IPS-NIHi11 (cell line): ENCODE data around the gene RHBDF2.
A peak's percentile ranks its signal among the peaks of the same experiment; 100 is the strongest.
"Not testable (repeated sequence)": the region's sequence is repeated elsewhere in the genome, so short reads cannot be mapped to it uniquely, and the experiment has no call there.

ENCODE experiments used
- DNase-seq: peaks from one replicate; pipeline ENCODE4 v3.0.0; 2012; ENCODE audit warnings: mixed read lengths, low spot score

The RHBDF2 gene

DNA sequence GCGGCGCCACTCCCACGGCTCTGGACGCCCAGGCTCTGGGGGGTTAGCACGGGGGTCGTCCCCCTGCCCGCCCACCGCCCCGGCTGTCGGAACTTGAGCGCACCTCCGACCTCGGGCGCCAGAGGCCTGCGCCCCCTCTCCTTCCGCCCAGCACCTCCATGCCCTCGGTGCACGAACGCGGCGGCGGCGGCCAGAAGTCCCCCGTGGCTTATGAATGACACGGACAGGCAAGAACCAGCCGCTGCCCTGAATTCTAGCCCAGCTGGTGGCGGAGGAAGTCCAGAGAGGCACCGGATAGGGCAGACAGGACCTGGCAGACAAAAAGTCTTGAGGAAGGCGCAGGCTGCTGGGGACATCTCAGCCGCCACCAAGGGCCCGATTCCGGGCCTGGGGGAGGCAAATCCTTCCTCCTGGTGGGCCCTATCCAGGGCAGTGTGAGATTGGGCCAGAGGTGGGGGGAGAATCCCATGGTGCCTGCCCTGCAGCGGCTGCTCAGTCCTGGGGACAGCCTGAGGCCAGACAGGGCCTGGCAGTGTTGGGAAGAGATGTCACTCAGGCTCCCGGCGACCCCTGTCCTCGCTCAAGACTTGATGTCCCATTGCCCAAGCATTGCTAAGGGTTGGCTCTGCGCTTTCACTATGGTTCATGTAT is 37.2 kb upstream of the RHBDF2 start:
- DNase-seq: no peak

DNA sequence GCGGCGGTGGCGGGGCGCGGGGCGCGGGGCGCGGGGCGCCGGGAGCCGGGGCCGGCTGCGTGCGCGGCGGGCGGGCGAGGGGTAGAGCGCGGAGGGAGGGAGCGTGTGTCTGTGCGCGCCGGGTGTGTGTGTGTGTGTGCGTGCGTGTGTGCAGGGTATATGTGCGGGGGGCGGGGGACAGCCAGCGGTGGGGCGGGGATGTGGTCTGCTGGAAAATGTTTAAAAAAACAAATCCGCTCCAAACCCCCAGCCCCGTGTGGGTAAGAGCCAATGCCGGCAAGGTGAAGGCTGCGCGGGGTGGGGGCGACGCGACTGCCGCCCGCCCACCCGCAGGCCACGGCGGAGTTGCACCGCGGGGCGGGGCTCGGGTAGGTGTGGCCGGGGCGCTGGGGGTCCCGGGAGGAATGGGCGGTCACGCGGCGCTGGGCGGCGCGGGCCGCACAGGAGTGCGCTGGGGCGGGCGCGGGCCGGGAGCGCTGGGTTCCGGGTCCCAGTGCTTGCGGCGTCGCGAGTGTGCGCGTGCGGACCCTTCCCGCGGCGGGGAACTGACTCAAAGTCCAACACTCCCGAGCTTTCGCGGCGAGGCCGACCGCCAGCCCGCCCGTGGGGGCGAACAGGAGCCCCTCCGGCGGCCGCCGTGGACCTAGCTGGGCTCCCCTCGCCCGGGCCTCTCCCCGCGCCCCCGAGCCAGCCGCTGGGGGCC is 36.5 kb upstream of the RHBDF2 start, which contains the start of gene CYGB:
Gene CYGB (minus strand): TSS at position 132 of the 703 bp plus-strand sequence. CDS start 167 bp downstream, outside the sequence.
- DNase-seq: peak; percentile 56

DNA sequence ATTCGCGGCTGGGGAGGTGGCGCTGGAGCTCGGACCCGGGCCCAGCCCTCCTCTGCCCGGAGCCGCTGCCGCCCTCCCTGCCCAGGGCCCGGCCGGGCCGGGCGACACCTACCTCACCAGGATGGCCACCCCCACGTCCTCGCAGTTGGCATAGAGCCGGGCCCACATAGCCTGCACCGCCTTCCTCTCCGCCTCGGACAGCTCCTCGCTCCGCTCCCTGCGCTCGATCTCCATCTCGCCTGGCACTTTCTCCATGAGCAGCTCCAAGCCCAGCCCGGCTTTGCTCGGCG is 36.0 kb upstream of the RHBDF2 start:
- peak; percentile 70 for DNase-seq

DNA sequence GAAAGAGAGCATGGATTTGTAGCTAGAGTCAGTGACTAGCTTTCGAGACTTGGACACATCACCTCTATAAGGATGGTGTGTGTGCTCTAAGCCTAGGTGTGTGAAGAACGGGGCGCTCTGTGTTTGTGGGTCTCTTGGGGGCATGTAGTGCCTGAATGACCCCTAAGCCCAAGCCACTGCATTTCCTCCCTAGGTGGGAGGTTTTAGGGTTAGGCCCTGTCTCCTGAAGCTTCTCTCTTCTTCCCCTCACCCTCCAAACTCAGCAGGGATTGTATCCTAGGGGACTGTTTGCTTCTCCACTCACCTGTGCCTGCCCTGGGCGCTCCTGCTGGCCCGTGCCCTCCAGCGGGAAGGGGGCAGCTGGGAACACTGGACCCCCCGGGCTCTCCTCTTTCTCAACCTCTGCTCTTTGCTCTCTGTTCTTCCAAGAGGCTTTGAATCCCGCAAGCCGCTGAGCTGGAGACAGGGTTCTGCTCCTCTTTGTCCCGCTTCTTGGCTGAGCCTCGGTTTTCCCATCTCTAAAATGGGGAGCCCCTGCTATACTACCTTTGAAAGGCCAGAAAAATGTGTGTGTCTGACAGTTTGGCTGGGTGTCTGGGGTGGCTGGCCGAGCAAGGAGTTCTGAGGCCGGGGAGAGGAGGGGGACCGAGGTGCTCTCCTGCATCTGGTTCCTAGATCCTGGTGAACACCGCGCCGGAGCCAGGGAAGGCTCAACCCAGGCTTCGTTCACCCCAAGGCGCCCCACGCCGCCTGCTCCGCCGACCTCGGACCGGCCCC is 35.5 kb upstream of the RHBDF2 start:
- no peak for DNase-seq

DNA sequence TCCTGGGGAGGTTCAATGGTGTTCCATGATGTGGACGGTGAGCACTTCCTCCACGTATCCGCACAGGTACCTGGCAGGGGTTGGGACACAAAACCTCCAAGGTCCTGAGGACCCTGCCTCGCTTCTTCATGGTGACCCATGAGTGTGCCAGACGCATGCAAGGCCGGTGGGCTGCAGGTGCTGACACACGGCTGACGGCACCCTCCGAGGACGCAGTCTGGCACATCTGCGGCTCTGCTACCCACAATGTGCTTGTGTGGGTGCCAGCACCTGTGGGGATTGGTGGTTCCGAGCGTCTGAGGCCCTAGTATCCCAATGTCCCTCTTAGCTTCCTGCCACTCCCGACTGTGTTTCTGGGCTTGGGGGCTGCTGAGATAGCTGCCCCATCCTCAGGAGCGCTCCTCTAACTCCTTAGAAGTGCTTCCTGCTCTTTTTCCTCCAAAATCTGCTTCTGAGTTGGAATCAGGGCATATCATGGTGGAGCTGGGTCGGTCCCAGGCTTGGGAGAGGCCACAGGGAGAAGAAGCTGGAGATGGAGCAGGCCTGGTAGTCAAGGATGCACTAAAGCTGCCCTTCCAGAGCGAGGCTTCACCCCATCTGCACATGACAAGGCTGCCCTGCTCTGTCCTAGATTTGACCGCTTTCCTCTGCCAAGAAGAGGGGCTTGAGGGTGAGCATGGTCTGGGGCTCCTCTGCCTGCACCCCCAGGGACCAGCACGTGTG is 34.7 kb upstream of the RHBDF2 start:
- DNase-seq: no peak

DNA sequence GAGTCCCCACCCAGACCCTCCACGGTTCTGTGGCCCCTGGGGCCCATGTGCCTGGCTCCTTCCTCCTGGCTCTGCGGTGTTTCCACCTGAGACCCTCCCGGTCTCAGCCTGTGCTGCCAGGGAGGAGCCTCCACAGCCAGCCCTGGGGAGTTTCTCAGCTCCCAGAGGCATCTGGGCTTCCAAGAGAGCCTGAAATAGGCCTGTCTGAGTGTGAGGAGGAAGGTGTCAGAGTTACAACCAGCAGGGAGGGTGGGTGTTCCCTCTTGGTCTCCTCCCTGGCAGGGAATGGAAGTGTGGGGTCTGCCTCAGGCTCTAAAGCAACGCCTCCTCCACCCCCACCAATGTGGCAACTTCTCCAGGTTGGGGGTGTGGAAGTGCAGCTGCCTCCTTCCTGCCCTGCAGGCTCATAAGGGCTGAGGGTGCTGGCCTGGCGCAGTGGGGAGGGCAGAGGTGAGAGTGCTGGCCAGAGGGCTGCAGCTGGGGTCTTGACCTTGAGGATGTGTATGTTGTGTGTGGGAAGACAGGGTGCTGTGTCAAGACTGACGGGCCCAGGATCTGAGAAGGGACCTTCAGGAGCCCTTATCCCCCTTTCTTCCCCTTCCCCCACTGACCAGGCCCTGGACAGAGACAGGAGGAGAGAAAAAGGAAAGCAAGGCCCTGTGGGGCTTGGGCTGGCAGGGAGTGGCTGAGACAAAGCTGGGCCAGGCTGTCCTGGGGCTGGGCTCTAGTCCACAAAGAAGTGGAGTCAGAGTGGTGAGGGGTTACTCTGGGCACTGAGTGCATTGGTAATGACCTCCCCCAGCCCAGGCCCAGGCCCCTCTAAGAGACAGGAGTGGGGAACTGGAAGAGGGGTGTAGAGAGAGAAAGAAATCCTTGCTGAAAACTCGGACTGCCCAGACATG is 33.9 kb upstream of the RHBDF2 start:
- no peak for DNase-seq

DNA sequence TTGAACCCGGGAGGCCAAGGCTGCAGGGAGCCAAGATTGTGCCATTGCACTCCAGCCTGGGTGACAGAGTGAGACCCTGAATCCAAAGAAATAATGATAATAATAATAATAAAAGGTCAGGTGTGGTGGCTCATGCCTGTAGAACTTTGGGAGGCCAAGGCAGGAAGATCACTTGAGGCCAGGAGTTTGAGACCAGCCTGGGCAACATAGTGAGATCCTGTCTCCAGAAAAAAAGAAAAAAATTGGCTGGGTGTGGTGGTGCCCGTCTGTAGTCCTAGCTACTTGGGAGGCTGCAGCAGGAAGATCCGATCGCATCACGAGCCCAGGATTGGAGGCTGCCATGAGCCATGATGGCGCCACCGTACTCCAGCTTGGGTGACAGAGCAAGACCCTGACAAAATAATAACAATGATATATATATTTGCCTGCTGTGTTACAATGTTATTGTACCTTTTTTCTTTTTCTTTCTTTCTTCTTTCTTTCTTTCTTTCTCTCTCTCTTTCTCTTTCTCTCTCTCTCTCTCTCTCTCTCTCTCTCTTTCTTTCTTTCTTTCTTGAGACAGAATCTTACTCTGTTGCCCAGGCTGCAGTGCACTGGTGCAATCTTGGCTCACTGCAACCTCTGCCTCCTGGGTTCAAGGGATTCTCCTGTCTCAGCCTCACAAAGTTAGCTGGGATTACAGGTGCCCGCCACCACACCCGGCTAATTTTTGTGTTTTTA is 32.6 kb upstream of the RHBDF2 start:
- DNase-seq: not testable (repeated sequence)

DNA sequence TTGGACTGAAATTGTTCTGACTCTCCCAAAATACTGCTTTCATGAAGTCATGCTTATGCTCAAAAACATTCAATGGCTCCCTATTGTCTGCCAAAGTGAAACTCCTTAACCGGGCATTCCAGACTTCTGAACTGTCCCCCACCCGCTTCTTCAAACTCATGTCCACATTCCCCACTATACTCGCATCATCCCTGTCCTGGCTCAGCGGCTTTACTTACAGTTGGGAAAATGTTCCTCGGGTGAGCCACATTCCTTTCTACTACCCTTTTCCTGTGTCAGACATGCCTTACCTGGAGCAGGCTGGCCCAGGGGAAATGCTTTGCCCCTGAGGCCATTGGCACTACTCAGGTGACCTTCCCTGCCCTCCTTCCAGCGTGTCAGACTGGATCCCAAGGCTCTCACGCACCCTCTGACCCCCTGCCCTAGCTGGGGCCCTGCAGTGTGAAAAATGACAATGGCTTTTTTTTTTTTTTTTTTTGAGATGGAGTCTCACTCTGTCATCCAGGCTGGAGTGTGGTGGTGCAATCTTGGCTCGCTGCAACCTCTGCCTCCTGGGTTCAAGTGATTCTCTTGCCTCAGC is 30.9 kb upstream of the RHBDF2 start:
- no peak for DNase-seq

DNA sequence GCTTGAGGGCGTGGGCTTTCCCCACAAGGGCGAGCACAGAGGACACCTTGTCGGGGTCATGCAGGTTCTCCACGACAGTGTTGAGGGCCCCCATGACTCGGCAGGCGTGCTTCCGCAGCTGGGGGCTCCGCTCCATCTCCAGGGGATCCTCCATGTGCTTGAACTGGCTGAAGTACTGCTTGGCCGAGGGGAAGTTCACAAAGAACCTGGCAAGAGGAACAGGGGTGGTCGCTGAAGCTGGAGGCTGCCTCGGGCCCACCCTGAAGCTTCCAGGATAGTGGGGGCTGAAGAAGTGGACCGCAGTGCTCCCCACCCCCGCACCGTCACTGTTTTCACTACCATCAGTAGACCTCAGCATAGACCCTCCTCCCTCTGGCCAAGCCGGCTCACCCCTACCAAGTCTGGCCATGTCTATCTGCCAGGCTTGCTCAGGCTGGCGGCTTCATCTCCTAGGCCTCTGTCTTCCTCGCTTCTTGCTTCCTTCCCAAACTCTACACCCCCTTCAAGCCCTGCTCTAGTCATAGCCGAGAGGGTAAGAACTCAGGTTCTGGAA is 30.3 kb upstream of the RHBDF2 start:
- no peak for DNase-seq

DNA sequence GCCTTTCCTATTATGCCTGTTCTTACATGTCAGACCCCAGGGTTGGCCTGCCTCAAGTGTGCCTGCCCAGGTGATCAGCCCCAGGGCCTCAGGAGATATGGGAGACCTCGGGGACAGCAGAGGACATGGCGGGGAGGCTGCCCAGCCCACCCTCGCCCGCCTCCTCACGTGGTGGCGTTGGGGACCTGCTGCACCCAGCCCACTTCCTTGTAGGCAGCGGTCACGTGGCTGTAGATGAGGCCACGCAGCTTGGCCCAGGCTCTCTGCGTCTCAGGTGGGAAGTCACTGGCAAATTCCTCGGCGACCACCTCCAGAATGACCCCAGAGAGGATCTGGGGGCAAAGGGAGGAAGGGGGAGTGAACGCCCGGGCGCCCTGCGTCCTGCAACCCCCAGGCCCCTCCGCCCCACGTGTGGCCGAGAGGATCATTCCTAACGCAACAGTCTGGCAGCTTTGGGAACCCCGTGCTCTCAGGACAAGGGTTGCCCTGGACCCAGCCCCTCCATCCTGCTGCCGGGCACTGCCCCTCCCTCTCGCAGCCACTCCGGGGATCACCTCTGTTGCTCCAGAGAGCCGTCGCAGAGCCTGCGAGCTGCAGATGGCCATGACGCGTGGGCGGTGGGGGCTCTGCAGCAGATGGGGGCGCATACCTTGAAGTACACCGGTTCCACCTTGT is 29.7 kb upstream of the RHBDF2 start:
- no peak for DNase-seq

DNA sequence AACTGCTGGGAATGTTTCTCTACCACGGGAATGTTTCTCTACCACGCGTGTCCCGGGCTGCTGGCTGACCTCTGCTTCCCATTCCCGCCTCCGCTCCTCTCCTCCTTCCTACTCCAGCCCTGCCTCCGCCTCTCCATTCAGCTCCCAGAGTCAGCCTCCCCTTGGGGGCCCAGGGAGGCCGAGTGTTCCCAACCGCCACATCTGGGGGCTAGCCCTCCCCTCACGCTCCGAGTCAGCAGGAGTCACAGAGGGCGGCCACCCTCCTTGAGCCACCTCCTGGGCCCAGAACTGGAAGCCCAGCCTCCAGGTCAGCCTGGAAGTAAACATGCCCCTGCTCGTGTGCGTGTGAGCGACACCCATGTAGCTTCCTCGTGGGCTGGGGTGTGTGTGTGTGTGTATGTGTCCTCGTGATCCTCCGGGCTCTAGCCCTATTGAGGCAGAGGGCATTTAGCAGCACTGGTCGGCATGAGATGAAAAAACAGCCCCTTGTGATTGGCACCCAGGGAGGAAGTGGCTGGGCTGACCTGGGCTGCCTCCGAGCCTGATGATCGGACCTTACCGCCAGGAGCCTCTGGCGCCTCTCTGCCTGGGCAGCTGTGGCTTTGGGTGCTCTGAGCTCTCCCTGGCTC is 29.0 kb upstream of the RHBDF2 start:
- no peak for DNase-seq

DNA sequence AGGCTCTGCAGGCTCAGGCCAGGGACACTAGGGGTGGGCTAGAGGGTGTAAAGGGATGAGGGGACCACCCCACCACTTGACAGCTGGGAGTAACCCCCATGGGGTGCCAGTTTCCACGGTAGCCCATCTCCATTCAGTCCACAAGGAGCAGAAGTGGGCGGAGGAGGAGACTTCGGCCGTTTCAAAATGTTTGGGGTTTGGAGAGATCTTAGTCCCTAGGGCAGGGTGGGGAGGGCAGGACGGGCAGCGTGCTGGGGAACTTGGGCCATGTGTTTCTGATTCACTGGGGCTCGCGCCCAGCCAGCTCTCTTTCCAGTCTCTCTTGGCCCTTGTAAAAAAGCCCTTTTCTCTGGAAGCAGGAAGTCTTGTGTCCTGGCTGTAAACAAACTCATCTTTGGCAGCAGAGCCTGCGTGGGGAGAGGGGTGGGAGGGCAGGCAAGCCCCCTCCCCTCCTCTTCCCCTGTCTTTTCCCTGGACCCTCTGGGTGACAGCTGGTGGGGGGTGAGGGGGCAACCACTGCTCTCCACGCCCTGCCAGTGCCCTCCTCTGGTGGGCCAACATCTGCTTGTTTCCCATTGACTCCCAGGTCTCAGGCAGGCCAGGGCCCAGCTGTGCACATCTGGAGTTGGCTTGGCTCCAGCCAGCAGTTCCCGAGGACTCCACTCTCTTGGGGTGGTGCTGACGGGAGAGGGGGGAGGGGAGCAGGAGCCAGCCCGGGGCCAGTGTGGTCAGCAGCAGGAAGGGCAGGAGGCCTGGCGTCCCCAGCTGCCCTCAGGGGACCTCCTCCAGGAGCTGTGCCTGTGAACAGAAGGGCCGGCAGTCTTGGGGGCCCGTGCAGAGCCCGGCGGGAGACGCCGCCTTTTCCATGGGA is 28.2 kb upstream of the RHBDF2 start:
- DNase-seq: no peak

DNA sequence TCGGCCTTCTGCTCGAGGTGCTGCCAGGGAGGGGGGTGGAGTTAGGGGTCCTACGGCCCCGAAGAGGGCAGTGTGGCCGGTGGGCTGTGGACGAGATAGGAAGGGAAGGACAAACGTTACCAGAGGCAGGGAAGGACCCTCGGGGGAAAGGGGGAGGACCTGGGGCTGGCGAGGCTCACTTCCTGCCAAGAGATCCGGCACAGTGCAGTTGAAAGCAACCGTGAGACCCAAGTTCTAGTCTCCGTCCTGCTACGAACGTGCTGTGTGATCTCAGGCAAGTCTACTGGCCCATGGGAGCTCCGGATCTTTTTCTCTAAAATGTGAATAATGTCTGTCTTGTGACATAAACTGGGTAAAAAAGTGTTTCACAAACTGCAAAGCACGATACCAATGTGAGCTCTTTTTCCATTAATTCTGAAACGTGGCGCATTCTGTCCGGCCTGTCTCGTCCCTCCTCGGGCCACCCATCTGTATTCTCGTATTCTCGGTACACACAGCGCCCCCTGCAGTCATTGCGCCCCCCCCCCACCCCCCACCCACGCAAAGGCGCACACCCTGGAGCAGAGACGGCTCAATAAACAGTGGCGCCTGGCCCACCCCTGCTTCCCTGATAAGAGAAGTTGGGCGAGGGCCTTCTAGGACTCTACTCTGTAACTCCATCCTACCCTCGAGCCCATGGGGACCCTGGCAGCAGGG is 27.5 kb upstream of the RHBDF2 start:
- DNase-seq: no peak

DNA sequence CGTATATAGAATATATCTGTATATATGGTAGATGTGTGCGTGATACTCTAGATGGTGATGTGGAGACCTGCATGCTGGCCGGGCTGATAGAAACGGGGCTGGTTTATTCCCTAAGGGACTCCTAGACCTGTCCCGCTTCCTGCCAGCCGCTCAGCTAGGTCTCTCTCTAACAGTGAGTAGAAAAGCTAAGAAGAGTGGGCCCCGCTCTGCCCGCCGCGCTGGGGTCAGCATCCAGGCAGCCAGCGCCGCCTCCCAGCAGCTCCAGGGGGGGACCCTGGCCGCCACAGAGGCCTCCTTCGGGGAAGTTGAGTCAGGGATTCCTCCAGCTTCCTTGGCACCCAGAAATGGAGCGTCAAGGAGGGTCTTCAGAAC is 26.9 kb upstream of the RHBDF2 start:
- no peak for DNase-seq

DNA sequence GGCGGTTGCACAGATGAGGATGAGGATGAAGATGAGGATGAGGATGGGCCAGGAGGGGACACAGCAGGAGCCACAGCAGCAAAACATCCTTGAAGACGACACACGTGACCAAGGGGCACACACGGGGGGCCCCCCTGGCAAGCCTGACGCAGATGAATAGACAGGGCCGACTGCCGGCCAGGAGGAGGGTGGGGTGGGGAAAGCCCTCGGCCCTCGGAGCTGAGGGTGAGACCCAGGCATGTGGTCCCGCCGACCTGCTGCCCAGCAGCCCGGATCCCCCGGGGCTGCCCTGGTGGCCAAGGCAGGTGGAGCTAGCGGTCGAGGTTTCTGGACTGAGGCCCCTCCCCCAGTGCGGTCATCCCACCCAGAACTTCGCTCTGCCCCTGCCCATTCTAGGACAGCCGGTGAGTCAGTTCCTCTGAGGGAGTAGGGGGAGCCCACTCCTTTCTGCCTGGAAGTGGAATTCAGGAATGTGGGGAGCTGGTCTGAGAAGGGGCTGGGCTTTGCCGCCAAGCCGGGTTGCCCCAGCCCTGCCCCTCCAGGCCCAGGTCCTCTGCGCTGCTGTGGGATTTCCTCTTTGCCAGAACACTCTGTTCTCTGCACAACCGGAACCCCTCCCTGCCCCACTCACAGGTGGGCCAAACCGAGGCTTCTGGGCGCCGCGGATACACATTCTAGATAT is 26.3 kb upstream of the RHBDF2 start:
- DNase-seq: peak; percentile 58

DNA sequence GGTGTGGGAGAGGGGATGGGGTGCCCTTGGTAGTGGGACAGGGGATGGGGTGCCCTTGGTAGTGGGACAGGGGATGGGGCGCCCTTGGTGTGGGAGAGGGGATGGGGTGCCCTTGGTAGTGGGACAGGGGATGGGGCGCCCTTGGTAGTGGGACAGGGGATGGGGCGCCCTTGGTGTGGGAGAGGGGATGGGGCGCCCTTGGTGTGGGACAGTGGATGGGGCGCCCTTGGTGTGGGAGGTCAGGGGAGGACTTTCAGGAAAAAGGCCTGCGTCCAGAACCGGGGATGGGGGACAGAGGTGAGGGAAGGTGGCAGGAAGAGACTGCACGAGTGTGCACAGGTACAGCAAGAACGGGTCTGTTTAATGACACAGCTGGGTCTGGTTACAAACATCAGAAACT is 25.8 kb upstream of the RHBDF2 start:
- not testable (repeated sequence) for DNase-seq

DNA sequence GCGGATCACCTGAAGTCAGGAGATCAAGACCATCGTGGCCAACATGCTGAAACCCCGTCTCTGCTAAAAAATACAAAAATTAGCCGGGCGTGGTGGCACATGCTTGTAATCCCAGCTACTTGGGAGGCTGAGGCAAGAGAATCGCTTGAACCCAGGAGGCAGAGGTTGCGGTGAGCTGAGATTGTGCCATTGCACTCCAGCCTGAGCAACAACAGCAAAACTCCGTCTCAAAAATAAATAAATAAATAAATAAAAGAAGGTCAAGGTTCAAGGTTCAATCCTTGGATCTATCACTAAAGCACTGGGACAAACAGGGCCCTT is 24.2 kb upstream of the RHBDF2 start:
- not testable (repeated sequence) for DNase-seq
